Measurements from ENCODE around the gene GMDS. TPM values are rescaled to one million over a fixed set of nuclear protein-coding genes. Genes with fewer than 3 reads are reported as not detected.
A peak's percentile ranks its signal among the peaks of the same experiment; 100 is the strongest.

The GMDS gene
- total RNA-seq, 3 donors from 2014 or later (not counting 1 experiment from before 2014, with no cell fraction given), result 23.6 to 31.0 (median 26.4) TPM

DNA sequence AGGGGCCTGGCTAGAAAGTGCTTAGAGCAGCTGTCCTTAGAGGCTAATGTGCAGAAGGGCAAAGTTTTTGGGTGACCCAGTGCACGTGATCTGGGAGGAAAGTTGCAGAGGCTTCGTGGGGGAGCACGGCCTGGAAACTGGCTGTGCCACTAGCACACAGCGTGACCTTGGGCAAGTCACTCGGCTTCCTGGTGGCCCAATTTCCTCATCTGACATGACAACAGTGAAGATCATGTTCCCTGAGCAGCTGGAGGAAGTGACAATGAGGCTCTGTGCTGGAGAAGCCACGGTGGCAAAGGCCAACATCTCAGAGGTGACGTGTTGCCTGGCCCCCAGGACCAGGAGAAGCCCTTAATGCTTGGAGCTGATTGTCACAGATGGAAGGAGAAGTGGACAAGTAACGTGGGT, 536.2 kb downstream of the GMDS start:
- Histone ChIP-seq H3K36me3 (ENCODE audit: control insufficient read depth, insufficient read depth, low read length) (no peaks in the 10 kb centered on the region), H3K27me3 (ENCODE audit: control insufficient read depth, insufficient read depth, low read length) (no peaks in the 10 kb centered on the region), H3K4me3 (ENCODE audit: low read length) (no peak overlapping the region), H3K4me1 (ENCODE audit: control insufficient read depth, insufficient read depth, low read length) (no peaks in the 10 kb centered on the region), H3K9me3 (ENCODE audit: control insufficient read depth, insufficient read depth, low read length) (no peaks in the 10 kb centered on the region), H3K27ac (ENCODE audit: low read length) (no peak overlapping the region)
- TF ChIP-seq, protein P1, sequence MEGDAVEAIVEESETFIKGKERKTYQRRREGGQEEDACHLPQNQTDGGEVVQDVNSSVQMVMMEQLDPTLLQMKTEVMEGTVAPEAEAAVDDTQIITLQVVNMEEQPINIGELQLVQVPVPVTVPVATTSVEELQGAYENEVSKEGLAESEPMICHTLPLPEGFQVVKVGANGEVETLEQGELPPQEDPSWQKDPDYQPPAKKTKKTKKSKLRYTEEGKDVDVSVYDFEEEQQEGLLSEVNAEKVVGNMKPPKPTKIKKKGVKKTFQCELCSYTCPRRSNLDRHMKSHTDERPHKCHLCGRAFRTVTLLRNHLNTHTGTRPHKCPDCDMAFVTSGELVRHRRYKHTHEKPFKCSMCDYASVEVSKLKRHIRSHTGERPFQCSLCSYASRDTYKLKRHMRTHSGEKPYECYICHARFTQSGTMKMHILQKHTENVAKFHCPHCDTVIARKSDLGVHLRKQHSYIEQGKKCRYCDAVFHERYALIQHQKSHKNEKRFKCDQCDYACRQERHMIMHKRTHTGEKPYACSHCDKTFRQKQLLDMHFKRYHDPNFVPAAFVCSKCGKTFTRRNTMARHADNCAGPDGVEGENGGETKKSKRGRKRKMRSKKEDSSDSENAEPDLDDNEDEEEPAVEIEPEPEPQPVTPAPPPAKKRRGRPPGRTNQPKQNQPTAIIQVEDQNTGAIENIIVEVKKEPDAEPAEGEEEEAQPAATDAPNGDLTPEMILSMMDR (IDR thresholded peaks at IDR 0.05), result no peak
- WGBS (ENCODE audit: insufficient coverage), result 78% methylated on average over 8 of the region's 8 CpGs
- peaks cover 5% of the 10 kb centered on the region for H3K36me3 Mint-ChIP-seq
- H3K4me1 Mint-ChIP-seq, result peaks cover 0 to 5% of the 10 kb centered on the region in 2 donors
- no peaks in the 10 kb centered on the region for H3K9me3 Mint-ChIP-seq
- no peak overlapping the region for H3K4me3 Mint-ChIP-seq
- no peak overlapping the region for H3K27ac Mint-ChIP-seq
- DNase-seq, result no peak
- intact Hi-C loops (cut with micrococcal nuclease), result no loop called here
- peak in 1 of 3 donors; percentile 49 for ATAC-seq
- H3K27me3 Mint-ChIP-seq (ENCODE audit: low read depth in 2 of 2), result no peaks in the 10 kb centered on the region

DNA sequence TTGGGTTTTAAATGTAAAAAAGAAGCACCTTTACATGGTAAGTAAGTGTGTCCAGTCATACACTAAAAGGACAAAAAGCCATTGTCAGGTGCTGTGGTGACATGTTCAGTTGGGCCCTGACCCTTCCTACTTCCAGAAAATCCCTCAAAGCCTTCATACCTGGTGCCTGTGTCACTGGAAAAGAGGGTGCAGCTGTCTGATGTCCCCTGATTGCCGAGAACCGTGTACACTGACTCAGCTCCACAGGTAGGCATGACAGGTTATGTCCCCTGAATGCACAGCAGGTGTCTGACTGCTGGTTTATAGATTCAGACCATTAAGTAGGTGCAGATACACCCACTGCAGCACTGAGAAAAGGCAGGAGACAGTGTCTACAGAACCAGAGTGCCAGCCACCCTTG, 536.6 kb downstream of the GMDS start:
- Mint-ChIP-seq H3K27ac (no peak overlapping the region), H3K27me3 (ENCODE audit: low read depth in 2 of 2) (no peaks in the 10 kb centered on the region), H3K9me3 (no peaks in the 10 kb centered on the region), H3K4me1 (peaks cover 0 to 5% of the 10 kb centered on the region in 2 donors), H3K36me3 (peaks cover 5% of the 10 kb centered on the region), H3K4me3 (no peak overlapping the region)
- TF ChIP-seq, protein P1 (IDR thresholded peaks at IDR 0.05), result no peak
- H3K9me3 ChIP-seq (ENCODE audit: control insufficient read depth, insufficient read depth, low read length), result no peaks in the 10 kb centered on the region
- 88% methylated on average over 2 of the region's 2 CpGs for WGBS (ENCODE audit: insufficient coverage)
- H3K4me3 ChIP-seq (ENCODE audit: low read length), result no peak overlapping the region
- ATAC-seq (peak in 1 of 3 donors; percentile 7), DNase-seq (no peak)
- H3K36me3 ChIP-seq (ENCODE audit: control insufficient read depth, insufficient read depth, low read length), result no peaks in the 10 kb centered on the region
- no peaks in the 10 kb centered on the region for H3K4me1 ChIP-seq (ENCODE audit: control insufficient read depth, insufficient read depth, low read length)
- H3K27ac ChIP-seq (ENCODE audit: low read length), result no peak overlapping the region
- intact Hi-C loops (cut with micrococcal nuclease), result no loop called here
- H3K27me3 ChIP-seq (ENCODE audit: control insufficient read depth, insufficient read depth, low read length), result no peaks in the 10 kb centered on the region

DNA sequence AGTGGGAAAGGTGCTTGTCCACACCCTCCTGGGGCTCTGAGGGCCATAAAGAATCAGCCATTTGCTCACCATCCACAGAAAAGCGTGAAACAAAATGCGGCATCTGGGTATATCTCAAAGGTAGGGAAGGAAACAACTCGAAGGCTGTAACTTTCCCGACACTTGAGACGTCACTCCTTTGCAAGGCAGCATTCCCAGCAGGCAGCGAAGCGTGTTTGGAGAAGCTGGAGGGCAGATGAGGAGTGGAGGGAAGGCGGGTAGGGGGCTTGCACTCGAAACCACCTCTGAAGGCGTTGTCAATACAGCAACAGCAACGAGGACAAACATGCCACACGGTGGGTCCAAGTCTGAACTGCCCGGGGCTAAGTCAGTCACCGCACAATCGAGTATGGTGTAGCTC, 537.3 kb downstream of the GMDS start:
- ATAC-seq (no peak), DNase-seq (no peak)
- H3K4me3 ChIP-seq (ENCODE audit: low read length), result no peak overlapping the region
- Mint-ChIP-seq H3K4me3 (no peak overlapping the region), H3K27me3 (ENCODE audit: low read depth in 2 of 2) (no peaks in the 10 kb centered on the region), H3K4me1 (peaks cover 0 to 5% of the 10 kb centered on the region in 2 donors), H3K27ac (no peak overlapping the region), H3K36me3 (peaks cover 5% of the 10 kb centered on the region), H3K9me3 (no peaks in the 10 kb centered on the region)
- intact Hi-C loops (cut with micrococcal nuclease), result no loop called here
- no peaks in the 10 kb centered on the region for H3K27me3 ChIP-seq (ENCODE audit: control insufficient read depth, insufficient read depth, low read length)
- no peaks in the 10 kb centered on the region for H3K36me3 ChIP-seq (ENCODE audit: control insufficient read depth, insufficient read depth, low read length)
- TF ChIP-seq, protein P1 (IDR thresholded peaks at IDR 0.05), result no peak
- 94% methylated on average over 15 of the region's 15 CpGs for WGBS (ENCODE audit: insufficient coverage)
- H3K9me3 ChIP-seq (ENCODE audit: control insufficient read depth, insufficient read depth, low read length), result no peaks in the 10 kb centered on the region
- H3K27ac ChIP-seq (ENCODE audit: low read length), result no peak overlapping the region
- H3K4me1 ChIP-seq (ENCODE audit: control insufficient read depth, insufficient read depth, low read length), result no peaks in the 10 kb centered on the region

DNA sequence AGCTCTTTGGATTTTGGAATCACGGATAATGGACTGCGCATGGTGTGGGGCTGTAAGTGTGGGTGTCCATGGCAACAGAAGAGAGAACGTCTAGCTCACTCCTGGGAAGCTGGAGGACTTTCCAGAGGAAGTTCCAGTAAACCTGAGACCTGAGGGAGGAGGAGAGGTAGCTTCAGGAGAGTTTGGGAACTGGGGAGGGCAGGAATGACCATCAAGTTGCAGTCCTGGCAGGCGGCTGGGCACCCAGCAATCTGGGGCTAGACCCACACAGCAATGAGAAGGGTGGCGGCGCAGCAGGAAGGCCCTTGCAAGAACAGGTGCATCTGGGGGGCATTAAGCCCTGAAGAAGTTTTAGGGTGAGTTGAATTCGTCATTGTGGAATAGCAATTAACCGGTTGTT, 539.8 kb downstream of the GMDS start:
- no peaks in the 10 kb centered on the region for H3K36me3 Mint-ChIP-seq
- 97% methylated on average over 8 of the region's 8 CpGs for WGBS (ENCODE audit: insufficient coverage)
- Histone ChIP-seq H3K27ac (ENCODE audit: low read length) (no peak overlapping the region), H3K36me3 (ENCODE audit: control insufficient read depth, insufficient read depth, low read length) (no peaks in the 10 kb centered on the region), H3K27me3 (ENCODE audit: control insufficient read depth, insufficient read depth, low read length) (no peaks in the 10 kb centered on the region), H3K4me1 (ENCODE audit: control insufficient read depth, insufficient read depth, low read length) (no peaks in the 10 kb centered on the region), H3K9me3 (ENCODE audit: control insufficient read depth, insufficient read depth, low read length) (no peaks in the 10 kb centered on the region), H3K4me3 (ENCODE audit: low read length) (no peak overlapping the region)
- H3K9me3 Mint-ChIP-seq, result no peaks in the 10 kb centered on the region
- H3K27me3 Mint-ChIP-seq (ENCODE audit: low read depth in 2 of 2), result no peaks in the 10 kb centered on the region
- TF ChIP-seq, protein P1 (IDR thresholded peaks at IDR 0.05), result no peak
- ATAC-seq (no peak), DNase-seq (no peak)
- H3K4me1 Mint-ChIP-seq, result peaks cover 0 to 5% of the 10 kb centered on the region in 2 donors
- H3K4me3 Mint-ChIP-seq, result no peak overlapping the region
- intact Hi-C loops (cut with micrococcal nuclease), result no loop called here
- H3K27ac Mint-ChIP-seq, result no peak overlapping the region
